NCI-H69 (cell line): ENCODE results near the gene GRM8.
A peak's percentile ranks its signal among the peaks of the same experiment; 100 is the strongest.

Experiments used
- DNase-seq: peaks from one replicate; lab custom pipeline; 2025; lab: John Stamatoyannopoulos, UW

The GRM8 gene

DNA sequence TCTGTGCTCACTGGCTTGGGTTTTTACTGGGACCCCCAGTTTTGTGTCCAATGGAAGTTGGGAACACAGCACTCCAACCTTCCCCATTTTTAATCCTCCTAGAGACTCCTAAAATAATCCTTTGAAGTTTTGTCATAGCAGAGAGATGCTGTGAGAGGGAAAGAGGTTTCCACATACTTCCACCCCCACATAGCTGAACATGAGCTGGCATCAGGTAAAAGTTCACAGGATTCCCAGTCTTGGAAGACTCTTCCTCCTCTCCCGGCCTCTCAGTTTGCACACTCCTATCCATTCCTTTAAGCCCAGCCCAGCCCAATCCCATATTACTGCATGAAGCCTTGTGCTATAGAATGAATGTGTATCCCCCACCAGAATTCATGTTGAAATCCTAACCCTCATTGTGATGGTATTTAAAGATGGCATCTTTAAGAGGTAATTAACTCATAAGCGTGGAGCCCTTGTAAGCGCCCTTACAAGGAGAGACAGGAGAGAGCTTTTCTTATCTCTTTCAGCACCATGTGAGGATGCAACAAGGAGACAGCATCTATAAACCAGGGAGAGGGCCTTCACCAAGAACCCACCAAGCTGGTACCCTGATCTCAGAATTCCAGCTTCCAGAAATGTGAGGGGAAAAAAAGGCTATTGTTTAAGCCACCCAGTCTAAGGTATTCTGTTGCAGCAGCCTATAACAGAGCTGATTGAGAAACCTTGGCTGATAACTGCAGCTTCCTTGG is 22.4 kb downstream of the GRM8 start:
- DNase-seq = no peak

DNA sequence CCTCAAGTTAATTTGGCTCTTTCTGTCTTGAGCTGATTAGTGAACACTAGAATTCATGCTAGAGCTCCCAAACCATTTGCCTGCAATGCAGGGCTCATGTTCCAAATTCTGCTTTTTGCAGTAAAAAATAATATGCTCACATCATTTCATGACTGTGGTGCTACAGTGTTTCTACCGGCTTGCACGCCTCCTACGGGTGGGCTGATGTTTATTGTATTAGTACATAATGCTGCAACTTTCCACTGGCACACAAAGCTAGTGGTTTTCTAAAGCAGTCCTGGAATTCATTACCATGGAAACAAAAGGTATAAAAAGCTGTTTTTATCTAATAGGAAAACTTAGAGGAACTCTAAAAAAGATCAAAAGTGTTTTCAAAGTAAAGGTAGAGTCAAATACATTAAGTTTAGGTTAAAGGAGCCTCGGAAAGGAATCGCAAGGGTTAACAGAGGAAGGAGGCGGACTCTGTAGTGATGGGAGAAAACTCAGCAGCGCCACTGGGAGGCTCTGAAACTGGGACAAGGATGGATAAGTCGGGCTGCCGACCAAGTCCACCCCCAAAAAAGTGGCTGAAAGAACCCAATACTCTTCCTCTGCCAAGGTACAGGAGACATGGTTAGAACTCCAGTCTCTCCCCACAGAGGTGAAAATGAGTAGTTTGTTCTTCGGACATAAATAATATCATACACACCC is 25.9 kb downstream of the GRM8 start:
- no peak for DNase-seq

GRCh38 chr7:127221731-127222130 is 31.0 kb downstream of the GRM8 start:
- no peak for DNase-seq

DNA sequence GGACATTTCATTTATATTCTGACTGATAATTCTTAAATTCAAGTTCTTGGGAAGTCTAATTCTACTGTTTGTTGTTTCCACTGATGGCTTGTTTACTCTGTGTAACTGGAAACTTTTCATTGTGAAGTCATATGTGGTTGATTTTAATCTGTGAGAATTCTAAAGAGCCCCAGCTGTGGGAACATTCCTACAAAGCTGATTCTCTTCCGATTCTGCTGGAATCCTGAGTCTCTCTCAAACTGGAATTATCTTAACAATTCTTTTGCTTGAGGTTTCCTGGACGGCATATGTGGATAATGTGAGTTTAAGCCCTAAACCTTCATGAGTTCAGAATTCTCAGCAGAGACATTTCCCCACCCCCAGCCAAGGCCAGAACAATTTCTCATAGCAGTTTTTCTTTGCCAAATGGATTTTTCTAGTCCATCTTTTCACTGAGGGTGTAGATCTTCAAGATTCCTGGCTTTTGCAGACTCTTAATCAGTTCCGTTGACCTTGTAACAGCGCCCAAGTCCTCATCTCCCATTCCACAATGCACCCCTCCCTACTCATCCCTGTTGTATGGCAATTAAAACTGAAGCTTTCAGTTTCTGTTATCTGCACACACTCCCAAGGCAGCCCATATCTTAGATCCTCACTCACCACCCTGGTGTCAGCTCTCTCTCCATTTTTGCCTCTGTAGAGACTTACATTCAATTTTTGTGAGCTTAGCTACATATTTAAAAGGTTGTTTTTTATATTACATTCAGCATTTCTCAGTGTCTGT is 37.6 kb downstream of the GRM8 start:
- DNase-seq = no peak

- no peak for DNase-seq
Measured at GRCh38 chr7:127209886-127210285, 42.9 kb downstream of the GRM8 start.

DNA sequence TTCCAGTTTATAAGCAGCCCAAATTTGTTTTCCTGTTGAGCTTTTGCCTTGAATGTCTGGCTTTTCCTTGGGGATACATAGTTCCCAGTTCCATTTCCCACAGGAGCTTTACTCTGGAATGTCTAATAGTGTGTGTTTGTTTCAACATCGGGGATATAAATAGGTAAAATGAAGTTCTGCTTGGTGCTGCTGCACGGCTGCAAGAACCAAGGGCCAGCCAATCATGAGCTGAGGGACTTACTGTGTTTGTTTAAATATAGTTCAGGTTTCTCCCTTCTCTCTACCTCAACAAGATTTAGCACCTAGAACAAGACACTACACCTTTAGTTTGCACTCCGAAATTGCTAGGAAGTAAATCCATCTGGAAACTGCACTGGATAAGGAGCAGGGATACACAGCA is 43.9 kb downstream of the GRM8 start:
- DNase-seq = no peak

DNA sequence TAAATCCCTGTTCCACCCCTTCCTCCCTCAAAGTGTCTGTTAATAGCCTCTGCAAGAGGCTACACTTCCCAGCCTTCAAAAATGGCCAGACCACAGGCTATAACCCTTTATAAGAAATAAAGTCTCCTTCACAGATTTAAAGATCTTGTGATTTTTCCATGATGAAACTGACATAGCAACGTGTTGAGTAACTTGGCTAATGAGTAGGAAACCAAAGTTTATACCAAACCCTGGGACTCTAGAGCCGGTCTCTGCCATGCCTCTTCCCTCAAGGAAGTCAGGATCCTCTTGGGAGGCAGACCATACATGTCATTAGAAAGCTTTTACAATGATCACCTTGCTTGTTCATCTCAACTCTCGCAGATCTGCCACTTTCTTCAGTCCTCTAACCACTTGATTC is 44.4 kb downstream of the GRM8 start:
- no peak for DNase-seq

DNA sequence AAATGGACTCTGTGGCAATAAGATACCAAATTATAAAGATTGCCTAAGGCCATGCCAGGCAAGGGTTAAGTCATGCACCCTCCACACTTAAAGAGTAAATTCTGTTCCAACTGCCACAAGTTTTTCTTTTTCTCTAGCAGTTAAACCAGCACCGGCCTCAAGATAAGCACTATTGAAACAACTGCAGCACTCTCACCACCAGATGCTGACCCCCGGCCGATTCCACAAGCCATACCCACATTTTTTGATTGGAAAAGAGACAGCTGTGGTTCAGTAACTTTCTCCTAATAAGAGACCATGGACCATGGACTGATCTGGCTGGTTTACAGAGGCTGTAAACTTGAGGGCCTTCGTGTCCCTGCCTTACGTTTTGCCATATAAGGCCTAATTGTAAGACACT is 44.9 kb downstream of the GRM8 start:
- no peak for DNase-seq

DNA sequence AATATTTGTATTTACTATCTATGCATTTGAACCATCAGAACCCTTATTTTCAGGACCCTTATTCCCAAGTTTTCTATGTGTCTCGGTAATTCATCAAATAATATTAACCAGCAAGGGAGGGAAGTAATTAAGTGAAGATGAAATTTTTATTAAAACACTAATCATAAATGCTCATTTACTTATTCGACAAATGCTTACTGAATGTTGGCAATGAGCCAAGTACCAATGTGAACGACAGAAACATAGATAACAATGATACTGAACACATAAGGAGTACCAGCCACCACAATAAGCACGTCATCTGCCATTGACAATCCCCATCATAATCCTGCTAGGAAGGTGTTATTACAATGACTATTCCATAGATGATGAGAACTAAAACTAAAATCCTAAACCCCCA is 45.5 kb downstream of the GRM8 start:
- no peak for DNase-seq

GRCh38 chr7:127194571-127194970 is 58.2 kb downstream of the GRM8 start:
- DNase-seq = no peak

DNA sequence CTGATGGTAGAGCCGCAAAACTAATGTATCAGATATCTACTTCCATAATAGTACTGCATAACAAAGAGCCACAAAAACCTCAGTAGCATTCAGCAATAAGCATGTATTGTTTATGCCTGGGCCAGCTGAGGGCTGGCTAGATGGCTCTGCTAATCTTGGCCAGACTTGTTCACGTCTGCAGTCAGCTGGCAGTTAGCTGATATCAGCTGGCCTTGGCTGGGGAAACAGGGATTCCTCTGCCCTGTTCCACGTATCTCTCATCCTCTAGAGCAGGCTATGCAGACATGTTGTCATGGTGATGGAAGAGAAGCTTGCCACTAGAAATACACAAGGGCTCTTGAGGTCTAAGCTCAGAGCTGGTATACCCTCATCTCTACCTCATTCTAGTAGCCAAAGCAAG is 62.9 kb downstream of the GRM8 start:
- peak; percentile 41 for DNase-seq

DNA sequence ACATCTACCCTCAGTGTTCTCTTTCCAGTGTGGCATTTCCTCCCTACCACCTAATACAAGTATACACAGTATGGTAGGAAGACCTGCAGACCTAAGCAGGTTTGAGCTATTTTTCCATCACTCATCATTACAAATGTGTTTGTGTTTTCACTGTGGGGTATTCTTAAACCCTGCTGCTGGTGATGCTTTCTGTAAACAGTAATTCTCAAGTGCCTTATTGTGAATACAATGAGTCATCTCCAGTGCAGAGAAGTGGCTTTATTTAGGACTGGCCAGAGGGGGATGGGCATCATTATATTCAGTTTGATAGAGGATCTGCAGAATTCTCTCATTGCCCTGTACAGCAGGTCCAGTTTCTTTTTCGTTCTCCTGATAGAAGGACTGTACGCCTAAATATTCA is 63.7 kb downstream of the GRM8 start:
- peak; percentile 73 for DNase-seq

GRCh38 chr7:127187740-127188139 is 65.0 kb downstream of the GRM8 start:
- no peak for DNase-seq

DNA sequence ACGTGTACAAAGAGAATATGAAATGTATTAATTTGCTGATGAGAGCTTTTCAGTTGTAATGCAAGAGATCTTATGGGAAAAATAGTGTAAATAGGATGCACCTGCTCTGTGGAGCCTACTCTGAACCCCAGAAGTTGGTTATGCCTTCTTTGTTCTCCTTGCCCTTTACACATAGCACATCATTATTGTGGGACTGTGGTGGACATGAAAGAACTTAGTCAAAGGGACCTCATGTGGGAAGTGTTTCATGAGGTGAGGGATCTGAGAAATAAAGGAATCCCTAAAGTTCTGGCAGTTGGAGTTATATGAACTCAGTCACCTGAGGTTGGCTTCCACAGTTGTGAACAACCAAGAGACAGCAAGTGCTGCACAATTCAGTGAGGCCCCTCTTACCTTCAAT is 66.1 kb downstream of the GRM8 start:
- DNase-seq = no peak

DNA sequence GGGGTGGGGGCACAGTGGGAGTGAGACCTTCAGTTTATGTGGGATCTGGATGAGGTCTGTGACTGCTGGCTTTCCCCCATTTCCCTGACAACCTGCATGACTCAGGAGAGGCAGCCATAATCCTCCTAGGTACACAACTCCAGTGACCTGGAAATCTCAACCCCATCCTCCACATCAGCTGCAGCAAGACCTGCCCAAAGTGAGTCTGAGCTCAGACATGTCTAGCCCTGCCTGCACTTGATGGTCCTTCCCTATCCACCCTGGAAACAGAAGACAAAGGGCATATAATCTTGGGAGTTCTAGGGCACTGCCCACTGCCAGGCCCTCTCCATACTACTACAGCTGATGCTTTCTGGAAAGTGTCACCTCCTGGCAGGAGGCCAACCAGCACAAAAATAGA is 75.6 kb downstream of the GRM8 start:
- DNase-seq = peak; percentile 9

DNA sequence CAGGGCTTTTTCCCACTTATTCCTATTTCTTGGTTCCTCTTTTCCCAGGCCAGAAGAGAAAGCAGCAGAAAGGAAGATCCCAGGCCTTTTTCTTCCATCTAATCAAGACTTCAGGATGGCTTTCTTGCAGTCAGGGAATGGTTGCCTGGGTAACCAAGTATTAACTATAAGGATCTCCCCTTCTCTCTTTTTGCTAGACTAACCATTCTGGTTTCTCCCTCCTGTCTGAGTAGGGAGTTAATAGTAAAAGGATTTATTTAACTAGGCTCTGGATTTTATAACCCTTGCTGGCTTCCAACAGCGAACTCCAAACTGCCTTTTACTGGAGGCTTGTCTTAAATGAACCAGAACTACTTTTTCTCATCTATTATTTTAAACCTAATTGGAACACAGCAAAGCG is 90.4 kb downstream of the GRM8 start:
- DNase-seq = no peak

DNA sequence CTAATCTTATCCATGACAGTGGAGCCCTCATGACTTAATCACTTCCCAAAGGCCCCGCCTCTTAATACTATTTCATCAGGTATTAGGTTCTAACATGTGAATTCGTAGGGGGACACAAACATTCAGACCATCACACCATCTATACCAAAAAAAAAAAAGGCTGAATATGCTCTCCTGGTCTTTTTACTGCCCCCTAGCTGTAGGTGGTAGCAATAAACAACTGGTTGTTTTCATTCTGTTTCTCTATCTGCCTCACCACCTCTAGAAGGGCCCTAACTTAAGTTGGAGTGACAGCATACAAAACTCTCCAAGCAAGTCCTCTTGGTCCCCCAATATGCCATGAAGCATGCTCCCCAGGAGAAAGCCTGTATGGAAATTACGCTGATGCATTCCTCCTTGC is 94.1 kb downstream of the GRM8 start:
- peak; percentile 55 for DNase-seq

GRCh38 chr7:127154958-127155357 is 97.8 kb downstream of the GRM8 start:
- DNase-seq = peak; percentile 74

- peak; percentile 74 for DNase-seq
Measured at GRCh38 chr7:127154101-127154500, 98.6 kb downstream of the GRM8 start.

GRCh38 chr7:127153315-127153714 is 99.4 kb downstream of the GRM8 start:
- DNase-seq = no peak

GRCh38 chr7:127152423-127152822 is 100.3 kb downstream of the GRM8 start:
- DNase-seq = no peak

DNA sequence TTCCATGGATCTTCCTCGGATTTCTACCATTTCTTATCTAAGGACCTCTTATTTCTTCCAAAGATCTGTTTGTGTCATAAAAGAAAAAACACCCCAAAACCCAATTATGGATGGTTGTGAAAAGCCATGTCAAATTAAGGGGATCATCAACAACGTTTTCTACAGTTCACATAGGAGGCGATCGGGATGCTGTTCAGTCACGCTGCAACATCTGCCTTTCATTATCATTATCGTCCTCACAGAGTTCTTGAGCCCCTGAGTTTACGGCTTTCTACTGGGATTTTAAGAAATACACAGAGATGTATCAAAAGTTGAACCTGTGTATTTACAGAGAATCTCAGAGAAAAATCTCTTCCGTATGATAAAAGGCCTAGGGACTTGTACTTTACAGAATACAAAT is 101.4 kb downstream of the GRM8 start:
- no peak for DNase-seq

- DNase-seq = peak; percentile 32
Measured at GRCh38 chr7:127150543-127150942, 102.2 kb downstream of the GRM8 start.
